GM12873 (cell line): ENCODE results near the gene NSDHL.

Source experiments
- TF ChIP-seq, protein P1 (sequence below): IDR thresholded peaks from 2 replicates; pipeline ENCODE4 v1.5.1; 2012; ENCODE audit warnings: low read depth, mild to moderate bottlenecking, moderate library complexity, low read length, control low read depth; ENCODE audit not compliant: insufficient read depth; ENCODE audit errors: missing control alignments

The NSDHL gene

DNA sequence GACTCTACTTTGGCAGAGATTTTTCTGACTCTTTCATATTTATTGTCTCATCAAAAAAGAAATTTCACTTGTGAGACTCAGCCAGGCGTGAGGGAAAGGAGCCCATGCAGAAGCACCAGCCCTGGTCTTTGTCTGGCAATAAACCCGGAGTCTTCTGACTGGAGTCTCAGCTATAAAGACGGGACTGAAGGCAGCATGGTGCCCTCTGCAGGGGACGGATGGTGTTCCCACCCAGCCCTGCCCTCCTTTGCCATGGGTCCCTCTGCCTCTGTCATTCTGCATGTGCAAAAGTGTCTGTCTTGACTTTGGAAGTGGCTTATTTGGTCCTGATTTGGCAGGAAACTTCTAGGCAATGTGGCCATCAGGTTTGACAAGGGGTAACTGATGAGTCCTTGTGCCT is 81.2 kb downstream of the NSDHL start:
- TF ChIP-seq, protein P1, sequence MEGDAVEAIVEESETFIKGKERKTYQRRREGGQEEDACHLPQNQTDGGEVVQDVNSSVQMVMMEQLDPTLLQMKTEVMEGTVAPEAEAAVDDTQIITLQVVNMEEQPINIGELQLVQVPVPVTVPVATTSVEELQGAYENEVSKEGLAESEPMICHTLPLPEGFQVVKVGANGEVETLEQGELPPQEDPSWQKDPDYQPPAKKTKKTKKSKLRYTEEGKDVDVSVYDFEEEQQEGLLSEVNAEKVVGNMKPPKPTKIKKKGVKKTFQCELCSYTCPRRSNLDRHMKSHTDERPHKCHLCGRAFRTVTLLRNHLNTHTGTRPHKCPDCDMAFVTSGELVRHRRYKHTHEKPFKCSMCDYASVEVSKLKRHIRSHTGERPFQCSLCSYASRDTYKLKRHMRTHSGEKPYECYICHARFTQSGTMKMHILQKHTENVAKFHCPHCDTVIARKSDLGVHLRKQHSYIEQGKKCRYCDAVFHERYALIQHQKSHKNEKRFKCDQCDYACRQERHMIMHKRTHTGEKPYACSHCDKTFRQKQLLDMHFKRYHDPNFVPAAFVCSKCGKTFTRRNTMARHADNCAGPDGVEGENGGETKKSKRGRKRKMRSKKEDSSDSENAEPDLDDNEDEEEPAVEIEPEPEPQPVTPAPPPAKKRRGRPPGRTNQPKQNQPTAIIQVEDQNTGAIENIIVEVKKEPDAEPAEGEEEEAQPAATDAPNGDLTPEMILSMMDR = peak; percentile 39

DNA sequence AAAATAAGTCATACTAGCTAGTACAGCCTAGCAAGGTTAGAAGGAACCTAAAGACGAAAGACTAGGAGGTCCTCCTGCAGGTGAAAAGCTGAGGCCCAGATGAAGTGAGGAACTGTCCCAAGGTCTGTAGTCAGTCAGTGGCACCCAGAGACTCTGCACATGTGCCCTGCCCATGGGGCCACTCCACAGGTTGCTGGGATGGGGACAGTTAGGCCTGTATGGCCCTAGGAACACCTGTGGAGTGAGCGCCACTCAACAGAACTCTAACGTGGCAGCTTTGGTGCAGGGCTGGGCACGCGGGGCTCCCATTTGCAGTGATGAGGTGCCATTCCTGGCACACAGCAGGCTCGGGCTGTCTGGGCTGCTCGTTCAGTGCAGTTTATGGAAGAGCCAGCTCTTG is 81.8 kb downstream of the NSDHL start:
- TF ChIP-seq, protein P1 = no peak

DNA sequence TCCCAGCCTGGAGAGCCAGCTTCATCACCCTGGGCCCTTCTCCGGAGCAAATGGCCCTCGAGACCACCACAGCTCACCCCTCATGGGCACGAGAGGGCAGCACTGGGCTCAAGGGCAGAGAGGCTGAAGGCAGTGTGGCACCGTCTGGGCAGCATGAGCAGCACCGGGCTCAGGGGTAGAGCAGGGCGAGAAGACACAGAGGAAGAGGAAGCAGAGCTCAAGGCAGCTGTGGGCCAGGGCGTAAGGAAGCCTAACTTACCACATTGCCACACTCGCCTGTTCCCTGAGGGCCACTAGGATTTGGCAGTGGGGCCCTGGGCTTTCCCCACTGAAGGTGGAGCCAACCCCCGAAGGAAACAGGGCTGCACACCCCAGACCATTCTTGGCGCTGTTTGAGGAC is 82.5 kb downstream of the NSDHL start:
- TF ChIP-seq, protein P1 = no peak

DNA sequence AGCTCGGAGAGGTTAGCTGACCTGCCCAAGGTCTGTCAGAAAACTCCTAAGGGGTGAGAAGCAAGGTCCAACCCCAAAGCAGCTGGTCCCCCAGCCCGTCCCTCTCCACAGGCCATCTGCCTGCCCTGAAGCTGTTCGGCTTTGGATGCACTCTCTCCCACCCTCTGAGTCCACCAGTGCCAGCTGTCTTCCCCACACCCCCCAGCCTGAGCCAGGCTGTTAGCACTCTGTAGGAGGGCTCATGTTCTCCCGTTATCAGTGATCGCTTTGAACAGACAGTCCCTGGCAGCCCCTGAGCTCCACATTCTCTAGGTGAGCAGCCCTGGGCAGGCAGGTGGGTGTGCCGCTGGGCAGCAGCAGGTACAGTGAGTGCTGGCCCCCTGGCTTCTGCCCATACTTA is 83.0 kb downstream of the NSDHL start:
- TF ChIP-seq, protein P1 = no peak

DNA sequence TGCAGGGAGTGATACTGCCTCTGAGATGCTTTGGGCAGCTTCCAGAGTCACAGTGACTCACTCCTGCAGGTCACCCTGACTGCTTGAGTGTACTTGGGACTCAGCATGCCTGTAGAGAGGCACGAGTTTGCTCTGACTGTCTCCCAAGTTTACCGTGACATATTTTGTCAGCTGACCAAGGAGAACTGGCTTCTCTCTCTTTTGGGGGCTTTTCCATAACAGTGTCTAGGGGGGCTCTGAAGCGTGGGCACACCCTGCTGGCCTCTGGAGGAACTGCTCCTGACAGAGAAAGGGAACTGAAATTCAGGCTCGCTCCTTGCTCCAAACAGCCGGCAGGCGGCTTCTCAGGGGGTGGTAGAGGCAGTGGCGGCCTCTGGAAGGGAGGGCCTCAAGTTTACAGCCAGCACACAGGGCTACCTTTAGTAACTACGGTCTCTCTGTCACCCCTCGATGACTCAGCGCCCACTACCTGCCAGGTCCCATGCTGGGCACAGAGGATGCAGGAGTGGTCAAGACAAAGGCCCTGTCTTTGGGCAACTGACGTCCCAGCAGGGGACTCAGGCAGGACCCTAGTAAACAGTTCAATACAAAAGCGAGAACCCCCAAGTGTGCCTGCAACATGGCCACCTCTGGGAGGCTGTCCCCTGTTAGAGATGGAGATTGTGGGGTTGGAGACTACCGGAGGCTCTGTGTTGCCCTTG is 84.8 kb downstream of the NSDHL start:
- TF ChIP-seq, protein P1 = peak; percentile 86

DNA sequence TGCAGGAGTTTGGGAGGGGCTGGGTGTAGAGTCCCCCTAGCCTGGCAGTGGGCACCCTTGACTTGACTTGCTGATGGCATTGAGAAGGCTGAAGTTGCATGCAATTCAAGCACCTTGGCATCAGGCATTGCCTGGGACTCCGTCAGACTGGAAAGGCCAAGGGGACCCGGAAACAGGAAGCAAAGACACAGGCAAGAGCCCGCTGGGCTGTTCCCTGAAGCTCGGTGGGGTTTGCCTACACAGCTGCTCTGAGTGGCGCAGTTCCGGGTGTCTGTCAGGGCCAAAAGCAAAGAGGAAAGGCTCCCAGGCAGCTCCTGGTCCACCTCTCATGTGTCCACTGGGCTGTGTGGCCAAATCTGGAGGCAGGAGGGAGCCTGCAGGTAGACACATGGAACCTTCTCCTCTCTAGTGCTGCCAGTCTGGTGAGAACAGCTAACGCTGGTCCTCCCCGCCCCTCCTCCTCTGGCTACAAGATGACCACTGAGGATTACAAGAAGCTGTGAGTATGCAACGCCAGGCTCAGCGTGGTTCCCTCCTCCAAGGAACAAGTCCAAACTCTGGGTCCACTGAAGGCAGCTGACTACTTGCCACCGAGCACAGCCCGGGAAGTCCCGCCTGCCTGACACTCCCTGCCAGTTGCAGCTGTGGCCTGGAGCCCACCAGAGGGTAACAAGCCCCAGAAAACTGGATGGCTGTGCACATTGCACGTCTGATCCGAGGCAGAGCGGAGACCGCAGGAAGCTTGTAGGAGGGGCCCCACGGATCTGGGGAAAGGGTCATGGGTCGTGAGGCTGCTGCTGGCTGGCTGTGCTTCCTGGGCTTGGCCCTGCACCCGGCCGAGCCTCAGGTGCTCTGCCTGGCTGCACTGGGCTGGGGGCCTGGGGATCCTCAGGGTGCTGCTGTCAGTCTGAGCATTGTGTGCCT is 87.1 kb downstream of the NSDHL start:
- TF ChIP-seq, protein P1 = no peak

DNA sequence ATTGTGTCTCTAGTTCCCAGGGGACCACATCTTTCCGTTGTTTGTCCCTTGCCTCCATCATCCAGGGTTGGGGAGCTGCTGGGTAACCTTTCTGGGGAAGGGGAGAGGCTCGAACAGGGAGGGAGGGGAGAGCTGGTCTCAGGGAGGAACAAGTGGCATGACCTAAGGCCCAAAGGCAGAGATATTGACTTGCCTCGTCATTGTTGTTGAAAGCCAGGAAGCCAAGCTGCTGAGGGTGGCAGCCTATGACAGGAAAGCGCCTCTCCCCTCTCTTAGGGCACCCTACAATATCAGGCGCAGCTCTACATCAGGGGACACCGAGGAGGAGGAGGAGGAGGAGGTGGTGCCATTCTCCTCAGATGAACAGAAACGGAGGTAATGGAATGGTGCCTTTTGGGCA is 87.8 kb downstream of the NSDHL start:
- TF ChIP-seq, protein P1 = no peak
